ENCODE data around the gene BRK1.
"Not testable (repeated sequence)": the region's sequence is repeated elsewhere in the genome, so short reads cannot be mapped to it uniquely, and the experiment has no call there.

Gene BRK1

GRCh38 chr3:10173095-10173925 is 57.8 kb downstream of the BRK1 start:
- no peak overlapping the region for H3K4me3 ChIP-seq (ENCODE audit: low read depth, low read length)

DNA sequence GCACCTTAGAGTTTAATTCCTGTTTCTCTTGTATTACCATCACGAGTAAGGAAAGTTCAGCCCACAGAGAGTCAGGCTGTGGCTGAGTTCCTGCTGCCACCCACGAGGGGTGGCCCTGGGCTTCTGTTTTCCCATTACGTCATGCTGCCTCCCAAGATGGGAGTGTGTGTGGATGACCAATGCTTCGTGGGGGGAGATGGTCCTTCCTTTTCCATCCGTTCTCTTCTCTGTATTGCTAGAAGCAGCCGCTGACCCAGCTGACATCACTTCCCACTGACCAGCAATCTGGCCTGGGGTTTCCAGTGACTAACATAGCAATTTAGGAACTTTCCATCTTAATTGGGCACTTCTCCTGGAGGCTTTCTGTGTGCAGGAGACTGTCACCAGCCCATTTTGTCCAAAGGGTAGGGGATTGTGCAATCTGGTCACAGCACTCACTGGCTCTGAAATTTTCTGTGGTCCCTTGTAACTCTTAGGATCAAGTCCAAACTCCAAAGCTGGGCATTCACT is 58.5 kb downstream of the BRK1 start:
- peak; percentile 94 for DNase-seq (ENCODE audit: low read depth)
- H3K4me3 ChIP-seq (ENCODE audit: low read depth, low read length): no peak overlapping the region

More at GRCh38 chr3:10173095-10173925, 57.8 kb downstream of the BRK1 start:
- DNase-seq (ENCODE audit: low read depth): no peak

DNA sequence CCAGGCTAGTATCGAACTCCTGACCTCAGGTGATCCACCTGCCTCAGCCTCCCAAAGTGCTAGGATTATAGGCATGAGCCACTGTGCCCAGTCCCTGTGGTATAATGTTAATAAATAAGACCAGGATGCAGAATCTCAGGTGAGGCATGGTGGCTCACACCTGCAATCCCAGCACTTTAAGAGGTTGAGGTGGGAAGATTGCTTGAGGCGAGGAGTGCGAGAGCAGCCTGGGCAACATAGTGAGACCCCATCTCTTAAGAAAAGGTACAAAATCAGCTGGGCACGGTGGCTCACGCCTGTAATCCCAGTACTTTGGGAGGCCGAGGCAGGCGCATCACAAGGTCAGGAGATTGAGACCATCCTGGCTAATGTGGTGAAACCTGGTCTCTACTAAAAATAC is 59.9 kb downstream of the BRK1 start:
- DNase-seq (ENCODE audit: low read depth); H3K4me3 ChIP-seq (ENCODE audit: low read depth, low read length): not testable (repeated sequence)

GRCh38 chr3:10176150-10176549 is 60.7 kb downstream of the BRK1 start:
- H3K4me3 ChIP-seq (ENCODE audit: low read depth, low read length); DNase-seq (ENCODE audit: low read depth): not testable (repeated sequence)
